HG03175 (cell line): Measurements from ENCODE around the gene ACTRT2.

Source experiments
- ATAC-seq: cut with Tn5 transposase; IDR thresholded peaks from one replicate; pipeline ENCODE4 v1.9.1; 2021; ENCODE audit warnings: mild to moderate bottlenecking, moderate library complexity; ENCODE audit not compliant: unreplicated experiment

Gene ACTRT2

DNA sequence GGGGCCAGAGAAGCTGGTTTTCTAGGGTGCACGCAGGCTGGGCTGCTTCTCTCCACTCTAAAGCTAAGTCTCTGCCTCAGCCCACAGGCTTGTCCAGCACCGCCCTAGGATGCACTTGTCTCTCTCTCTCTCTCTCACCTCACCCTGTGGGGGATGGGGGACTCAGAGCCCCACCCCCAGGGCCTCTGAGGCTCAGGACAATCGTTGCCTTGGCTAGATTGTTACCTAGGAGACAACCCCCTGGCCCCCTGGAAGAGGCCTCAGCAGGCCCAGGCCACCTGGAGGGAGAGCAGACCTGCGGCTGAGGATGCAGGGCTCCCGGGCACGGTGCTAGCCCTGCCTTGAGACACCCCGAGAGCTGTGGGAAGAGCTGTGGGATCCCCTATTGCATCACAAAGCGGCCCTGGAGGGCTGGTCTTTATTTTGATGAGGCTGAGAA is at the start of gene ACTRT2:
TSS of gene ACTRT2 (plus strand) at position 235 of the 439 bp plus-strand sequence. CDS start 220 bp downstream, outside the sequence.
- ATAC-seq, result no peak

DNA sequence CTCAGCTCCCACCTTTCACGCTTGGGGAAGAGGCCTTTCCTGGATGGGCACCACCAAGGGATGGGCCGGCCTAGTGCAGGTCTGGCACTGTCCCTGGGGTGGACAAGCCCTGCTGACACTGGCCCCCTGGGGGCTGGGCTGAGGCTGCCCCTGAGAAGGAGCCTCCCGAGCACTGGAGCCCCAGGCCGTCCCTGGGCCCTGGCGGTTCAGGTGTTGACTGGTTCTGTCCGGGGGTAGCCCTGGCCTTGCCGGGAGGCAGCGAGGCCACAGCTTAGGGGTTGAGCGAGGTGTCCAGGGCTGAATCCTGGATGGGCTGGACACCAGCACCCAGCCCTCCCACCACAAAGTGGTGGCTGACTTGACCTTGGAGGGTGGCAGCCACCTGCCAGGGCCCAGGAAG is 49.7 kb upstream of the ACTRT2 start:
- ATAC-seq, result no peak

DNA sequence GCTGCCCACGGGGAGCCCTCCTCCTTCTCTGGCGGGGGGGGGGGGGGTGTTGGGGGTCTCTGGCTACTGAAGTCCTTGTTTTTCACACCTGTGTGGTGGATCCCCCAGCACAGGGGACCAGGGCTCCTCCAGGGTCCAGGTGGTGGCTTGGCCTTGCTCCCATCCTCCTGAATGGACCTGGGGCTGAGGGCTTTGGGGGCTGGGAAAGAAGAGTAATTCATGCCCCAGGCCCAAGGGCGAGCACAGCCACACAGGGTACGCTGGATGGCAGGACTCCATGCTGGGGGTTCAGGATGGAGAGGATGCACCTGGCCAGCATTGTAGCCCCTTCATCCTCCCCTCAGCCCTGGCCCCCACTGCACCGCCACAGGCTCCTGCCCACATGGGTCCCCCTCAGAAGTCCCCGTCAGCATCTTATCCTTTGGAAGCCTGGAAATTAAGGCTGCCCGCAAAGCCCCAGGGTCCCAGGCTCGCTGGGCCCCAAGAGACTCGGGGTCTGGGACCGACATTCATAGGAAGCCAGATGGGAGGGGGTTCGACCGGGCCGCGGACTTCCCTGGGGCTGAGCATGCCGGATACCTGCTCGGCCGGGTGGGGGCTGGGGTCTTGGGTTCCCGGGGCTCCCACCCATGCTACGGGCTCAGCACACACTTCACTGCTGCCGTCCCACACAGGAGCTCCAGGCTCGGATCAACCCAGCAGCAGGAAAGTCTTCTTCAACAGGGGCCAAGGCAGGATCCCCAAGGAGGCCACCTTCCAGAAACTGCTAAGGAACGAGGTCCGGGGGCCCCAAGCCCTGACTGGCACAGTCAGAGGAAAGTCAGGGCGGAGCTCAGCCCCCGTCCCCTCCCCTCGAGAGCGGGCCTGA is 49.0 kb upstream of the ACTRT2 start:
- no peak for ATAC-seq

DNA sequence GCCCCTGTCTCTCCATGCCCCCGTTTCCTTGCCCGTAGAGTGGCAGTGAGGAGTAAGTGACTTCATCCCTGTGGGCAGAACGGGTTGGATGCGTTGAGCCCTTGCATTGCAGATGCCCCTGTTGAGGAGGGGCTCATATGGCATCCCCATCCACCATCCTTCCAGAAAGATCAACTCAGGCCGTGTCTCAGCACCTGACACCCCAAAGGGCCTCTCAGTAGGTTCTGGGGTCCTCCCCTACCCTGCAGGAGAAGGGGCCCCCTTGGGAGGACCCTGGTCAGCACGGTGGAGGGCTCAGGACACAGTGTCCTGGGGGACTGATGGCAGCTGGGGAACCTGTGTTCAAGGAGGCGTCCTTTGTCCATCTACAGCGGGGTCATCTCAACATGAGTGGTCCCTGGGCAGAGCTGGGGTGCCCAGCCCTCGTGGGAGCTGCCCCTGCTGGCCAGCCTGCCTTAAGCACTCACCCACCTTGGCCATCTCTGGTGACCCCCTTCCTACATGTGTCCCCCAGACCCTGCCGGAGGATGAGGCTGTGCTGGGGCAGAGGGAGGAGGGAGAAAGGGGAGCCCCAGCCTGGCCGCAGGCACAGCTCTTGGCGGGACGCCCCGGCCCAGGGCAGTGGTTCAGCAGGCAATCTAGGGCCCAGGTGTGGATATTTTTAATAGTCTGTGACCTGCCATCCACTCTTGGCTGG is 48.2 kb upstream of the ACTRT2 start:
- no peak for ATAC-seq

DNA sequence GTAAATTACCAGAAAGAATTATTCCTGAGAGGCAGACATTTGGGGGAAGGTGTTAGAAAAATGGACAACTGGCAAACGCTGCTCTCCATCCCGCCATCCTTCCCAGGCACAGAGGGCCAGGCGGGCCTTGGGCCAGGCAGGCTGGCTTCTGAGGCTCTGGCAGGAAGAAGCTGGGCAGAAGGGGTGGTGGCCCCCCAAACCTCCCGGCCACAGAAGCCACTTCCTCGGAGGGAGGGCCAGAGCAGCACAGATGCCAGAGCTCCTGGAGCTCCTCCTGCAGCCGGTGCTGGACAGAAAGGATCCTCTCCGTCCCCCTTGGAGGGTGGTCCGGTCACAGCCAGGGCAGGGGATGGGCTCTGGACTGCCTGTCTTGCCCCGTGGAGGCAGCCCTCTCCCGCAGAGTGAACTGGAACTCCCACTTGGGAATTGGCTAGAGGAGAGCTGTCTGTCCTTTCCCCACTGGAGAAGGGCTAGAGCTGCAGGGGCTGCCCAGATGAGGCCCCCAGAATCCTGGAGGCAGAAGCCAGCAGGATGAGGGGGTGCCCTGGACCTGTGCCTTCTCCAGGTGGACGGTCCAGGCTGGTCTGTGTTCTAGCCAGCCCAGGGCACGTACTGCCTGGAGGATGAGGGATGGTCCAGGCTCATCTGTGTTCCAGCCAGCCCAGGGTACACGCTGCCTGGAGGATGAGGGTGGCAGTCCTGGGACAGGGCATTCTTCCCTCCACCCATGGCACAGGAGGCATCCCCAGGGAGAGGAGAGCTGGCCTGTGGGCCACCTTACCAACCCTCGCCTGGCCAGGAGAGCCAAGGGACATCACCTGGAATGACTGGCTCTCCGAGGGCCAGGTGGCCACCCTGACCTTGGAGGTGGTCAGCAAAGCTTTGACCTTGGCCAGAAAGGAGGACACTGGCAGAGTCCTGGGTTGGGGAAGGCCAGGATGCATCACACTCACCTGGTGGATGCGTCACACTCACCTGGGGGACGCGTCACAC is 47.4 kb upstream of the ACTRT2 start:
- ATAC-seq, result no peak

DNA sequence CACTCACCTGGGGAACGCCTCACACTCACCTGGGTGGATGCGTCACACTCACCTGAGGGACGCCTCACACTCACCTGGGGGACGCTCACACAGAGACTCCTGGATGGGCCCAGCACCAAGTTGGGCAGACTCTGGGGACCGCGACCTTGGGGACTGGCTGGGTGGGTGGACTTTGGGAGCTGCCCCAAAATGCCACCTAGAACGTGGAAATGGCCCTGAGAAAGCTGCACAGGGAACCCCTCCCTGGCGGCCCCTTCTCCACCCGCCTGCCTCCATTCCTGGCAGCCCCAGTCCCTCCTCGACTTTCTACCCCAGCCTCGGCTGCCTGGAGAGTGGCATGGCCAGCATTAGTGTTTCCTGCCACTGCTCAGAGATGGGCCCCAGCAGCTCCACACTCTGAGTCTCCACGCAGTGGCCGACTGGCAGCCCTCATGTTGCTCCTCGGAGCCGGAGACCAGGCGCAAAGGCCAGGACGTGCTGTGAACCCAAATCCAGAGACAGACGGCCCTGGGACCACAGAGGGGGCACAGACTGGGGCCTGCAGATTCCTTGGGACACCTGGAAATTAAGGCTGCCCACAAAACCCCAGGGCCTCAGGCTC is 46.5 kb upstream of the ACTRT2 start:
- ATAC-seq, result no peak

DNA sequence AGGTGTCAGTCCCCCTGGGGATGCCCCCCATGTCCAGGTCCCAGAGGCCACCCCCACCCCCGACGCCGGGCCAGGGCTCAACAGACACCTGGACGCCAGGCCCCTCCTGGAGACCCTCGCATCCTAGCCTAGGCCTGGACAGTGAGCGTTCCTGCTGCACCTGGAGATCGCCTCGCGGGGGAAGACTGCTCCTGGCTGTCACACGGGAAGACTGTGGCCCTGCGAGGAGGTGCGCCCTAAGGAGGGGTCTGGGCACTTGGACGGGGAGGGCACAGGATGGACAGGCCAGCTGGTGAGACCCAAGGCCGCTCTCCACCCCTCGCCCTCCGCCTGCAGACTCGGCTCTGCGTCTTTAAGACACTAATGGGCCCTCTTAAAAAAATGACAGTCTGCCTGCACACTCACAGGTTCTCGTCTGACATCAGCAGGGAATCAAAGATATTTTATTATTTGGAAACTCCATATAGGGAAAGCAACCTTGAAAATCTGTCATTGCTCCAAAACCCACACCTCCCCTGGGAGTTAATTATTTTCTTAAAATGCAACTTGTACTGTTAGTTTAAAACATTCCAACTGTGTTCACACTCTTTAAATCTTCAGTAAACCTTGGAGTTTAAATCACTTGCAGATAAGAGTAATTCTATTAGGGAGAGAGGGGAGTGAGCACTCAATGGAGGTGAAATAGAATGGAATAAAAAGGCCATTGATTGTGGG is 45.6 kb upstream of the ACTRT2 start:
- no peak for ATAC-seq

DNA sequence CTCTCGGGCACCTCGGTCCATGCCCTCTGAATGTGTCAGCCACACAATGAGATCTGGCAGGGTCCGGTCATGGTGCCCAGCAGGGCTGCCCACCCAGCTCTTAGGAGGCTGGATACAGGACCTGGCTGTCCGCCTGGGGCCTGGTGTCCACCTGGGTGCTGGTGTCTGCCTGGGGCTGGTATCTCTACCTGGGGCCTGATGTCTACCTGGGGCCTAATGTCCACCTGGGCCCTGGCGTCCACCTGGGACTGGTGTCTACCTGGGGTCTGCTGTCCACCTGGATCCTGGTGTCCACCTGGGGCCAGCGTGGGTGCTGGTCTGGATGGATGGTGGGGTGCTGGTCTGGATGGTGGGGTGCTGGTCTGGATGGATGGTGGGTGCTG is 45.1 kb upstream of the ACTRT2 start:
- no peak for ATAC-seq

DNA sequence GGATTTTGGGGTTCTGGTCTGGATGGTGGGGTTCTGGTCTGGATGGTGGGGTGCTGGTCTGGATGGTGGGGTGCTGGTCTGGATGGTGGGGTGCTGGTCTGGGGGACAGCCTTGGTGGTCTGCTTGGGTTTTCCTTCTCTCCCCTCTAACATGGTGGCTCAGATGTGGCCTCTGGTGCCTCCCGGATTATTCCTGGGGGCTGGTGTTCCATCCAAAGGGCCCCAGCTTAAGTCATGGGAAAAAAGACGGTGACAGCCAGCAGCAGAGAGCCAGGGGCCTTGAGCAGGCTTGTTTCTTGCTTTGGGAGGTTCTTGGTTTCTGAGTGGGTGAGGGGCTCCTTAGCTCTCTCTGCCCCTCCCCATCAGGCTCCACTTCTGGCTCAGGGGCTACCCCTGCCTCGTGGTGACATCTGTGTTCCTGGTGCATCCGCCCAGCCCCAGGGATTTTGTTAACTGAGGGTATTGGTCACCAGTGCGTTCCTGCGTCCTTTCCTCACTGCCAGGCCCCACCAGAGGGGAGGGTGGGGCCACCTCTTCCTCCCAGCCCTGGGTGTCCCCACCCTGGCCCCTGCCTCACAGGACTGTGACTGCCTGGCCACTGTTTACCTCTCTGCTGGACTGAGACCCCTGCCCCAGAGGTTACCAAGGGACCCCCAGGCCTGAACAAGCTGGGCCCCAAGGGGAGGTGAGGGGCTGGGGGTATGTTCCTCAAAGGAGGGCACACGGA is 43.2 kb upstream of the ACTRT2 start:
- no peak for ATAC-seq

DNA sequence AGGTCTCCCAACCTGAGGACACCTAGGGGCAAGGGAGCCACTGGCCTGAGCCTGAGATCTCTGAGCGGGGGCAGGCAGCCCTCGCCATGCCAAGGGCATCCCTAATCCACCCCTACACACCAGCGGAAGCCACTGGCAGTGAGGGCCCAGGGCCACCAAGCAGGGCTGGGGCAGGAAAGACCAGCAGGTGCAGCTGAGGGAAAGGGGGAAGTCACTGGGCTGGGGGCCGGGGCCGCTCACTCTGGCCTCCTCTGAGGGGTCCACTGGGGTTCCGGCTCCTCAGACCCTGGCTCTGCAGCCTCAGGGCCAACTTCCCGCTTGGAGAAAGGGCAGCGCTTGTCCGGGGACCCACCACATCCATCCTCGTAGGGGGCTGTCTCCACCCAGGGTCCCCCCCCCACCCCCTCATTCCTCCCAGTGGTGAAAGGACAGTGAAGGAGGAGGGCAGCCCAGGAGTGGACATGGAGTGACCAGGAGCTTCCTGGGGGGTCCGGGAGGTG is 42.5 kb upstream of the ACTRT2 start:
- ATAC-seq, result no peak

DNA sequence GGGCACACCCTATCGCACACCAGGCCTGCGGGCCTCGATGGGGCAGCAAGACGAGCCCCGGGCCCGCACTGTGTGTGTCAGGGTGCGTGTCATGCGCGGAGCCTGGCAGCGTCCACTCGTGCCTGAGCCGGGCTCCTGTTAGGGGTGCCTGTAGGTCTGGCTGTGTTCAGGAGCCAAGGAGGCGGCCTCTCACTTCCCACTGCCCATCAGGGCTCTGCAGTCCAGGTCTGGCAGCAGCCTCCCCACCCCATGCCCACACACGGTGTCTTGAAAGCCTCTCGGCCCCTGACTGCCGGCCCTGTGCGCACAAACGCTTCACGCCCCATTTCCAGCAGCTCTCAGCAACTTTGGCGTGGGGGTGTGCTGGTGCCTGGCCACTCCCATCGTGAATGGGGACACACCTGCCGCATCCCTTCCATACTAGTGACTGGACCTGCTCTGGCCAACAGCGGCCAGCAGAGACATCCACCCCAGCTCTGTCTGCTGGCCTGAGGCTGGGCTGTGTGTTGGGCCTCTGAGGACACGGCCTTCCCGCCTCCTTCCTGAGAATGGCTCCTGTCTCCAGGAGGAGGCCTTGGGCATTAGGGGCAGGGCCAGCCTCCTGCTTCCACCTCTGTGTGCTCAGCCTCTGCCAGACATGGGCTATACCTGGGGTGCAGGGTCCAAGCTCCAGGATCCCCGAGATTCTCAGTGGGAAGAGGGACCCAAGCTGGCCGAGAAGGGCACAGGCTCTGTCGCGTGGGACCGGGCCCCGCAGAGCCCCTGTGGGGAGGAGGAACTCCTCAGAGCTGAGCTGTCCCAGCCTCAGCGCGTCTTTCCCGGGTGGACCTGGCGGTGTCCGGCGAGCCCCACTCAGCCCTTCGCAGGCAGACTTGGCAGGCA is 41.8 kb upstream of the ACTRT2 start:
- no peak for ATAC-seq

DNA sequence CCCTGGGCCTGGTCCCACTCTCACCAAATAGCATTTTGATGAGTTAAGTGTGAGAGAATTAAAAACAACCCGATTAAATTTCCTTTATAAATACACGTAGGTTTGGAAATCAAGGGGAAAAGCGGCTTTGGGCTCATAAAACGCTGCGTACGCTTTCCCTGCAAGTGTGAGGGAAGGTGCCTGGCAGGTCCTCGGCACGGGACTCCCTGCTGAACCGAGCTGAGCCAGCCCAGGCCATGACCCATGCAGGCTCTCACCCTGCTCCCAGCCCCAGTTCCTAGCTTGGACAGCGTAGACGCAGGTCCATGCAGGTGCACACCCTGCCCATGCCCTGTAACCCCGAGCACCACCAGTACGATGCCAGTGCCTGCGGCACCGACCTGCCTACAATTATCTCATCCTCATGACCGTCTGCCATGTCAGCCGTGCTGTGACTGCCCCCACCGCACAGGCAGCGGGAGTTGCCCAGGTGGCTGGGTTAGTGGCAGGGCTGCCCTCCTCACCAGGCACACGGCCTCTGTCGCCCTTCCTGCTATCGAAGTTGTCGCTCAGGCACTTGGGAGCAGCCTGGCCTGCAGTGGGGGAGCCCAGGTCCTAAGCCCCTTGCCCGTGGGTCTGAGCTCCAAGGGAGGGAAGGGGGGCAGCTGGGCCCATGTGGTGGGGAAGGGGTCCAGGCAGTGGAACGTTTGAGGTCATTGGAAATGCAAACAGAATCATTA is 41.0 kb upstream of the ACTRT2 start:
- no peak for ATAC-seq

DNA sequence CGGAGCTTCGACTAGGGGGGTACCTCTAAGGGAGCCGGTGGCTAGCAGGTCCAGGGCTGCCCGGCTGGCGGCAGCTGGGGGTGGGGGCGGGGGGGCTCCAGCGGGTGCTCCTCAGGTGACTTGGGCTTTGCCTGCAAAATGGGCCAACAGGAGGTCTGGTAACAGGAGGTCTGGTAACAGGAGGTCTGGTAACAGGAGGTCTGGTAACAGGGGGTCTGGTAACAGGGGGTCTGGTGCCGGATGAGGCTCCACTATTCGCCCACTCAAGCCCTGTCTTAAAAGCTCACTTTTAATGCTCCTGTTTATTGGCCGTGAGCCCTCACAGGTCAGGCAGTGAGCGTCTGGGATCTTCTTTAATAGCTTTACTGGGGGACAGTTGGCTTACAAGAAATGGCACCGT is 40.4 kb upstream of the ACTRT2 start:
- no peak for ATAC-seq

DNA sequence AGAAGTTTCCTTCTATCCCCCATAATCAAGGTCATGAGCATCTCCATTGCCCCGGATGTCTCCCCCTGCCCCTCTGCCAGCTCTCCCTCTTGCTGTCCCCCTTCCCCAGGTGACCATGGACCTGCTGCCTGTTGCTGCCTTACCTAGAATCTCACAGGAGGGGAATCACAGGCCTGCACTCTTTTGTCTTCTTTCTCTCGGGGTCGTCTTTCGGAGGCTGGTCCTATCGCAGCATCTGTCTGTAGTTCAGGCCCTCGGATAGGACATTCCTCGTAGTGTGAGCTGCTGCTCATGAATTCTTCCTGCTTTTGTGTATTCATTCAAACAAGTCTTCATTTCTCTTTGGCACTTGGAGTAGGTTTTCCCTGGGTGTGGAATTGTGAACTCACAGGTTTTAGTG is 39.9 kb upstream of the ACTRT2 start:
- no peak for ATAC-seq

DNA sequence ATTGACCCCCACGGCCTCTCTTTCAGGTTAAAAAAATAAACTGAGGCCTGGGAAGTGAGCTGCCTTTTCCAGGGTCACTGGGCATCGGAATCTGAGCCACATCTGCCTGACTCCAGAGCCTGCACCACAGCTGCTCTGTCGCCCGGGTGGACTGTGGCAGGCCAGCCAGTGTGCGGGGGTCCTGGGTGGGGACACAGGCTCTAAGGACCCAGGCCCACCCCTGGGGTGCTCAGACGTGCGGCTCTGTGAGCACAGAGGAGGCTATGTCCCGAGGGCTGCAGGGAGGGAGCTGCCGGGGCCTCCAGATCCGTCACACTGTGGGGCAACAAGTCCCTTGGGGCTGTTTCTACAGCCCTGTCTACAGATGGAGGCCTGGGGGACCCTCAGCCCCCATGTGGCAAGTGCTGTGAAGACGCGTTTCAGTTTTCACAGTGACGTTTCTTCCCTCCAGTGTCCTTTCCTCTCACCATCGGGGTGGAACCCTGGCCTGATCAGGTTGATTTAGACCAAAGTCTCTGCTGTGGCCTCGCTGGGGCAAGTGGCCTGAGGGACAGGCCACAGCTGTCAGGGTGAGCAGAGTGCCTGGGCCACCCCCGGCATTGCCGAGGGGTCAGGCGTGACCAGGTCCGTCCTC is 39.2 kb upstream of the ACTRT2 start:
- ATAC-seq, result no peak

DNA sequence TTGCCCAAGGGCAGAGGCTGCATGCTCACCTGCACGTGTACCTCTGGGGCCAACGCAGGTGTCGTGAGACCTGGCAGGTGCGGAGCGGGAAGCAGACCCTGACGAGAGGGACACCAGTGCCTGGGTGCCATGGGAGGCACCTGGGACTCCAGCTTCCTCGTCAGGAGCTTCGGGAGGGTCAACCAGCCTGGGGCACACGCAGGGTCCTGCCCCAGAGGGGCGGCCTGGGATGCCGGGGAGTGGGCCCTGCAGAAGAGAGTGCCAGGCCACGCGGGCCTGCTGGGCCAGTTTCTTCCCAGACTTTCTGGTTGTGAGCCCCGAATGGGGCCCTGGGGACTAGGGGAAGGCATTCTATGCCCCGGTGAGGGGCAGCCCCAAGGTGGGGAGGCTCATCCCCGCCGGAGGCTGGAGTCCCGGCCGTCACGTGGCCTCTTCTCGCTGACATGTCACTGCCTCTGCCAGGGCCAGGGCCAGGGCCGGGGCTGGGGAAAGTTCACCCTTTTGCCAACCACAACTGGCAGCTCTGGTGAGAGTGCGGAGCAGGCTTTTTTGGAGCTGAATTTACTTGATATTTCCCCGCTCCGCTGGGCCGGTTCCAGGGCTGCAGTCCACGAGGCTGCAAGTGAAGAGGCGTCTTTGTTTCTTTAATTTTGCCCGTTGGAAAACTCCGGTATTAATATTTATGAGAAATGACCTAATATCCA is 38.5 kb upstream of the ACTRT2 start:
- no peak for ATAC-seq

DNA sequence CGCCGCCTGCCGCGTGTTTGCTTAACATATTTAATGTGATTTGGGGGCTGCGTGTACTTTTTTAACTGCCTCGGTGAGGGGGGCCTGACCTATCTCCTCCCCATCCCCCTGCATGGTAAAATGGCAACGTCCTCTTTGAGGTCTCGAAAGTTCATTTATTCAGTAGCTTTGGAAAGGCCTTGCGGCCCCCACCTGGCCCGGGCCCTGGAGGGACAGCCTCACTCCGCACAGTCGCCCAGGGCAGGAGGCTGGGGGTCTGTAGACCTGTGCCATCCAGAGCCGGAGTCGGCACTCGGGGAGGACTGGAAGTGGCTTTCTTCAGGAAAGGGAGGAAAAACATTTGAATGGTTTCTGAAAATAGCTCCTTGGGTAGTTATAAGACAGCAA is 38.0 kb upstream of the ACTRT2 start:
- ATAC-seq, result no peak
